DMS 273 treated with DMSO at 0.1 percent for 48 hours (cell line): ENCODE measurements around the gene SOX15.
A peak's percentile ranks its signal among the peaks of the same experiment; 100 is the strongest.
"Not testable (repeated sequence)": the region's sequence is repeated elsewhere in the genome, so short reads cannot be mapped to it uniquely, and the experiment has no call there.

Source experiments
- DNase-seq: peaks from one replicate; lab custom pipeline; 2025; lab: John Stamatoyannopoulos, UW

The SOX15 gene

GRCh38 chr17:7589891-7590691 lies at the start of gene SOX15:
TSS of gene SOX15 (minus strand) at chr17:7590094. CDS start at chr17:7589676, 418 bp downstream.
- DNase-seq, result no peak

DNA sequence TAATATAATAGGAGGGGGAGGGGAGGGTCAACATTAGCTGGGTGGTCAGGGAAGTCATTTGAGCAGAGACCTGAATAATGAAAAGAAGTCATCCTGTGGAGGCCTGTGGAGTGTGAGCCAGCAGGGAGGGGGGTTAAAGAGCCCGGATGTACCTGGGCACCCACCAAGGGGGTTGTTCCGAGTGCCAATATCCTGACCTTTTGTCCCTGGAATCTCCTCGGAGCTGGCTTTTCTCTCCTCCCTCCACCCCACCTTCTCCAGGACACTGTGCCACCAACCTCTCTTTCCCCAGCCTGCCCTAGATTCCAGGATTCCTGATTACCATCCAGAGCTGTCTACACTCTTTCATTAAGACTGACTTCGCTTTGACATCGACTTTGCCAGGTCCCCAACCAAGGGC lies 46.3 kb upstream of the SOX15 start:
- DNase-seq, result no peak

DNA sequence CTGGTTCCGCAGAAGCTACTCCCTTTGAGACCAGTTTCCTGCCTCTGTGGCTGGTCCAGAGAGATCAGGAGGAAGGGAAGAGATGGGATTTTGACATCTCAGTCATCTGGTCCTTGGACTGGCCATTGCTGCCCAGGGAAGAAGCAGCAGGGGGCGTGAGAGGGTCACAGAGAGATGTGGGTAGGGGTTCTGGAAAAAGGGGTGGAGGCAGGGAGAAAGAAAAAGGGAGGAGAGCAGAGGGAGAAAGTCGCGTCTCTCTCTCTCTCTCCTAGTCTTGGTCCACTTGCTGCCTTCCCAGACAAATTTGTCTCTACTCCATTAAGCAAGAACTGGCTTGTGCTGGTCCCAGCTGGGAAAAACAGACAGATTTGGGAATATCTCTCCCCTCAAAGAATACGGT lies 44.5 kb upstream of the SOX15 start:
- no peak for DNase-seq

- no peak for DNase-seq
These were observed 43.2 kb upstream of the SOX15 start for GRCh38 chr17:7633093-7633492.

DNA sequence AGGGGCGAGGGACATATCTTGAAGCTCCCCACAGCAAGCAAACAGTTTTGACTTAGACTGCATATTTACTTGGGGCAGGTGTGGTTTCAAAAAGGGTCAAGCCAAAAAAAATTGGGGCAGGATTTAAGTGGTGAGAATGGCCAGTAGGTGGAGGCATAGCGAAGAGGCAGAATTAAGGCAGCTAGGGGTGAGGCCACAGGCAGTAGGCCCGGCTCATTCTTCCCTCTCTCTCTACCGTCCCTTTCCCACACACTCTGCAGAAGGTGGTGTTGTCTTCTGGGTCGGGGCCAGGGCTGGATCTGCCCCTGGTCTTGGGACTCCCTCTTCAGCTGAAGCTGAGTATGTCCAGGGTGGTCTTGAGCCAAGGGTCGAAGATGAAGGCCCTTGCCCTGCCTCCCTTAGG lies 42.6 kb upstream of the SOX15 start:
- no peak for DNase-seq

- no peak for DNase-seq
These were observed 41.8 kb upstream of the SOX15 start for GRCh38 chr17:7631398-7632380.

GRCh38 chr17:7629939-7630571 lies 40.2 kb upstream of the SOX15 start, which contains the start of gene SHBG:
TSS of gene SHBG (plus strand) at chr17:7630135. CDS start at chr17:7630173, 38 bp downstream.
- no peak for DNase-seq

GRCh38 chr17:7627250-7628121 lies 37.6 kb upstream of the SOX15 start, which contains the start of gene SAT2:
TSS of gene SAT2 (minus strand) at chr17:7627821. CDS start at chr17:7627635, 186 bp downstream.
- peak; percentile 77 for DNase-seq

DNA sequence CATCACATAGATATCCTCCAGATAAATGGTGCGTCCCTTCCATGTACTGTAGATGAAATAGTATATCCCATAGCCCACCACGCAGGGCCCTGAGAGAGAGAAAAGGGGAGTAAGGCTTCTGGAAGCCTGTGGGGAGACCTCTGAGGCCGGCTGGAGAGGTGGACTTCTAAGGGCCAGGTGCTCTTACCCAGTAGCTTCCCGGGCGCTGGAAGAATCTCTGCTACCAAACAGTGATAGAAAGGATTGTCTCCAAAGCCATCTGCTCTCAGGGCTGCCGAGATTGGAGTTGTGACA lies 37.0 kb upstream of the SOX15 start:
- DNase-seq, result no peak

DNA sequence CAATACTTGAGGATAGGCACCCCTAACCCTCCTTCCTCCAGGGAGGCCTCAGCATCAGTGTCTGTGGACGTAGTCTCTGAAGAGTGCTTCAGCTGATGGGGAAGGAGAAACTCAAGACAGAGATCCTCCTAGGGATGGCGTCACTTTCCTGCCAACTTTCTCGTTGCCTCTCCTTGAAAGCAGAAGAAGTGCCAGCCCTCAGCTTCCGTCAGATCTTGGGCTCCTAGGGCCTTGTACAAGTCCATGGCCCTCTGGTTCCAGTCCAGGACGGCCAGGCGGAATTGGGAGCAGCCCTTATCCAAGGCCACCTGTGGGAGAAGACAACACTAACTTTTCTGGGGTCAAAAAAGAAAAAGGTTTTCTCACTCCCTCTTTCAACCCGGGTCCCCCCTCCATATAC lies 36.4 kb upstream of the SOX15 start:
- no peak for DNase-seq

DNA sequence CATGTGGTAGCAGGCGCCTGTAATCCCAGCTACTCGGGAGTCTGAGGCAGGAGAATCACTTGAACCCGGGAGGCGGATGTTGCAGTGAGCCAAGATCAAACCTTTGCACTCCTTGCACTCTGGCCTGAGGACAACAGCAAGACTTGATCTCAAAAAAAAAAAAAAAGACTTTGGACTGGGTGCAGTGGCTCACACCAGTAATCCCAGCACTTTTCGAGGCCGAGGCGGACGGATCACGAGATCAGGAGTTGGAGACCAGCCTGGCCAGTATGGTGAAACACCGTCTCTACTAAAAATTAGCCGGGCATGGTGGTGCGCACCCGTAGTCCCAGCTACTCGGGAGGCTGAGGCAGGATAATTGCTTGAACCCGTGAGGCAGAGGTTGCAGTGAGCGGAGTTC lies 35.9 kb upstream of the SOX15 start:
- not testable (repeated sequence) for DNase-seq

GRCh38 chr17:7623661-7624060 lies 33.8 kb upstream of the SOX15 start:
- no peak for DNase-seq

DNA sequence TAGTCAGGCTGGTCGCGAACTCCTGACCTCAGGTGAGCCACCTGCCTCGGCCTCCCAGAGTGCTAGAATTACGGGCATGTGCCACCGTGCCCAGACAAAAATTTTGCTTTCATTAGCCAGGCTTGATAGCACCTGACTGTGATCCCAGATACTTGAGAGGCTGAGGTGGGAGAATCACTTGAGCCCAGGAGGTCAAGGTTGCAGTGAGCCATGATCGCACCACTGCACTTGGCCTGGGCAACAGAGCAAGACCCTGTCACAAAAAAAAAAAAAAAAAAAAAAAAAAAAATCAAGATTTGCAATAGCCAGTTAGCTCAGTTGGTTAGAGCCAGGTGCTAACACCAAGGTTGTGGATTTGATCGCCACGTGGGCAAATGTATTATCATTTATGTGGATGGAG lies 30.9 kb upstream of the SOX15 start:
- DNase-seq, result no peak

DNA sequence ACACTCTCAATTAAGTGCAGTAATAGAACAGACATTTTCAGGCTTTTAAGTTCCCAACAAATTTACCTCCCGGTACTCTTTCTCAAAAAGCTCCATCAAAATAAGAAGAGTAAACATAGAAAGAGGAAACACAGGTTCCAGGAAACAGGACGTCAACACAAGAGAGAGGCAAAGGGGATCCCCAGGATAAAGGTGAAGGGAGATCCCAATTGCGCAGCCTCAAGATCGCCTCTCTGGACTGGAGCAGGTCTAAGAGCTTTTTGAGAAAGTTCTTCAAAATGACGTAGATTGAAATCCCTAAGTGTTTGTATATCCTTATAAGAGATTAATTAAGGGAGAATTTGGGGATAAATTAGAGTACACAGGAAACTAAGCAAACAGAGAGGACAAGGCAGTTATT lies 28.7 kb upstream of the SOX15 start:
- DNase-seq, result no peak

DNA sequence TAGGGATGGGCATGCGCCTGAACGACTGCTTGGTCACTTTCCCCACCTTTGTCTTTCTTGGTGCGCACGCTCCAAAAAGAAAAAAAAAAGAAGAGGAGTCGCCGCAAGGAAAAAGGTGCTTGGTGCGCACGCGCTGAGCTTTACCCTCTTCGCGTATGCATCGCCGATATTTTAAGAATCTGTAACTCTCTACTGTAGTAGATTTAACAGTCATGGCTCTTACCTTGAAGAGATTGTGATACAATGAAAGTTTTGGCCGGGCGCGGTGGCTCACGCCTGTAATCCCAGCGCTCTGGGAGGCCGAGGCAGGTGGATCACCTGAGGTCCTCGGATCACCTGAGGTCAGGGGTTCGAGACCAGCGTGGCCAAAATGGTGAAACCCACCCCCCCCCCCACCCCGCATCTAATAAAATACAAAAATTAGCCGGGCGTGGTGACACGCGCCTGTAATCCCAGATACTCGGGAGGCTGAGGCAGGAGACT lies 25.4 kb upstream of the SOX15 start:
- no peak for DNase-seq

GRCh38 chr17:7614425-7615264 lies 24.8 kb upstream of the SOX15 start, which contains the start of gene FXR2:
TSS of gene FXR2 (minus strand) at chr17:7614897. CDS start at chr17:7614532, 365 bp downstream.
- DNase-seq, result peak; percentile 97

DNA sequence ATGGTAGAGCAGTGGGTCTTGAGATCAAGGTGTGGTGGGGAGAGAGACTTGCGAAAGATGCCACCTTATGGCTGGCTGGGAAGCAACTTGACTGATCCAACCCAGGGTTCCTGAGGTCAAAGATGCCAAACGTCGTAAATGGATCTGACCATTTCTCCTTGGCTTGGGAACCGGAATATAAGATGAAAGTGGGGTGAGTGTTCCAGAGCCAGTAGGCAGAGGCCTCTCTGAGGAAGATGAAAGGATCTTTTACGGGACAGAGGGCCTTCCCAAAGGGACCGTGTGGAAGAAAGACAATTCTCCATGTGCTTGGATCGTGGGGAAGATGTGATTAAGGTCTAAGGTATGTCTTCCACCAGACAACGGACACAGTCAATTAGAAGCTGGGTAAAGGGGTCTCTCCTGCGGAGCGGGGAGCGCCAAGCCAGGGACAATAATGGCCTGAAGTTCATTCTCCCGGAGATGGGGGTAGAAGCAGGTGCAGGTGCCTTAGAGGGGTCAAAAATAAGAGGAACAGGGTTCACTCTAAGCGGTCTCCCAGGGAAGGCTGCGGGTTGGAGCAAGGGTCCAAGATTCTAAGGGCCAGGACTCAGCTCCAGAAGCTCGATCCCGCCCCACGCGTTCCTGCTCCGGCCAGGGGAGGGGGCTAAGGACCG lies 24.0 kb upstream of the SOX15 start:
- no peak for DNase-seq

DNA sequence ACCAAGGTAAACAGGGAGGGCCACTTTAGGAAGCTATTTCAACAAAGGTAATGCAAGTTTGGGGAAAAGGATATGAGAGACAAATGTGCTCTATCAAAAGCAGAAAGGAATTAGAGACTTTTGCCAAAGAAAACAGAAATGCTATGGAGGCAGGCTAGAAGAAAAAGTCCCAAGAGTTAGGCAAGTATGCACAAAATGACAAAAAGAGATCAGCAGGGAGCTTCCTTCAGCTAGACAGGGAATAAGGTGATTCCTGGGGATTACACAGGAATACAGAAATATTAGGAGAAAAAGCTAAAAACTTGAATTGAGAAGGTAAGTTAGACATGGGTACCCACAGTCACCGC lies 22.4 kb upstream of the SOX15 start:
- no peak for DNase-seq

DNA sequence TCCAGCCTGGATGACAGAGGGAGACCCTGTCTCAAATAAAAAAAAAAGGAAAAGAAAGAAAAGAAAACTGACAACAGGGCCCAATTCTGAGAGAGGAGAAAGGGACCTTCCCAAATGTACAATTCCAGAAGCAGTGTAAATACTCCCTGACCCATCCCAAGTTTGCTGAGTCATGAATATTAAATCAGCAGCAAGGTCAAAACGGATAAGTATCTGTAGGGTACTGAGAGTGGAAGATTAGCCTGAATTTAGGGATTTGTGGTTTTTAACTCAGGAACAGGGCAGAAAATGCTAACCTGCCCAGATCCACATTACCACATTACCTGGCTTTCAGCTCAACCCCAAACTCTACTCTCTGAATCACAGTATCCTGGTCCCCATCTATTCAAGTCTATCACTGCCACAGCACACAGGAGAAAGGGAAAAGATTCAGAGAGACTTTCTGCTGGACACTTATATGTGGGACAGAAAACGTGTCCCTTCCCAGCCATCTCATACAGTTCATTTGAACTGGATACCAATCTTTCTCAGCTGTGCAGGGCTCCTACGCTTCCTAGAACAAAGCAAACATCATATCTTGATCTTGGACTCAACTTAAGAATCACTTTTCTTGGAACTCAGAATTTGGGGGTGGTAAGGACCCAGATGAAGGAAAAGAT lies 21.9 kb upstream of the SOX15 start:
- DNase-seq, result no peak
